ENCODE results near the gene SYTL3. TPM values are rescaled to one million over a fixed set of nuclear protein-coding genes. Genes with fewer than 3 reads are reported as not detected.
"Not testable (repeated sequence)": the region's sequence is repeated elsewhere in the genome, so short reads cannot be mapped to it uniquely, and the experiment has no call there.

Gene SYTL3
- total RNA-seq, 3 donors from 2014 or later: 33.6 to 72.6 (median 38.5) TPM

GRCh38 chr6:158642097-158642601 is 7.7 kb upstream of the SYTL3 start:
- ATAC-seq (no peak), DNase-seq (no peak)
- peak overlapping the region; percentile 98 for H3K4me3 Mint-ChIP-seq
- peaks cover 36% of the 10 kb centered on the region for H3K36me3 Mint-ChIP-seq (ENCODE audit: insufficient read depth)
- H3K27me3 Mint-ChIP-seq (ENCODE audit: low read depth): no peaks in the 10 kb centered on the region
- H3K4me1 Mint-ChIP-seq (ENCODE audit: low read depth): peaks cover 73% of the 10 kb centered on the region
- H3K9me3 Mint-ChIP-seq: no peaks in the 10 kb centered on the region

GRCh38 chr6:158643836-158644230 is 6.0 kb upstream of the SYTL3 start:
- no peaks in the 10 kb centered on the region for H3K9me3 Mint-ChIP-seq
- ATAC-seq (no peak), DNase-seq (no peak)
- peaks cover 78% of the 10 kb centered on the region for H3K4me1 Mint-ChIP-seq (ENCODE audit: low read depth)
- peak overlapping the region; percentile 98 for H3K4me3 Mint-ChIP-seq
- H3K36me3 Mint-ChIP-seq (ENCODE audit: insufficient read depth): peaks cover 30% of the 10 kb centered on the region
- no peaks in the 10 kb centered on the region for H3K27me3 Mint-ChIP-seq (ENCODE audit: low read depth)

GRCh38 chr6:158644231-158645063 is 5.4 kb upstream of the SYTL3 start, which contains the start of gene DYNLT1:
Gene DYNLT1 (minus strand): TSS chr6:158644743. CDS start chr6:158644708, 35 bp downstream.
- H3K36me3 Mint-ChIP-seq (ENCODE audit: insufficient read depth): peaks cover 27% of the 10 kb centered on the region
- H3K27me3 Mint-ChIP-seq (ENCODE audit: low read depth): no peaks in the 10 kb centered on the region
- peak; percentile 66 for ATAC-seq
- H3K4me3 Mint-ChIP-seq: peak within 1 kb of the TSS; percentile 98
- H3K4me1 Mint-ChIP-seq (ENCODE audit: low read depth): peaks cover 78% of the 10 kb centered on the region
- DNase-seq: peak; percentile 83
- H3K9me3 Mint-ChIP-seq: no peaks in the 10 kb centered on the region

GRCh38 chr6:158645064-158646022 is 4.5 kb upstream of the SYTL3 start:
- no peaks in the 10 kb centered on the region for H3K9me3 Mint-ChIP-seq
- H3K4me3 Mint-ChIP-seq: peak overlapping the region; percentile 88
- no peak for DNase-seq
- peaks cover 22% of the 10 kb centered on the region for H3K36me3 Mint-ChIP-seq (ENCODE audit: insufficient read depth)
- no peaks in the 10 kb centered on the region for H3K27me3 Mint-ChIP-seq (ENCODE audit: low read depth)
- peaks cover 76% of the 10 kb centered on the region for H3K4me1 Mint-ChIP-seq (ENCODE audit: low read depth)
- ATAC-seq: no peak

- H3K9me3 Mint-ChIP-seq: no peaks in the 10 kb centered on the region
- ATAC-seq (no peak), DNase-seq (no peak)
- peaks cover 73% of the 10 kb centered on the region for H3K4me1 Mint-ChIP-seq (ENCODE audit: low read depth)
- no peaks in the 10 kb centered on the region for H3K27me3 Mint-ChIP-seq (ENCODE audit: low read depth)
- H3K36me3 Mint-ChIP-seq (ENCODE audit: insufficient read depth): peaks cover 17% of the 10 kb centered on the region
- H3K4me3 Mint-ChIP-seq: peak overlapping the region; percentile 88
Measured at GRCh38 chr6:158646023-158646910, 3.6 kb upstream of the SYTL3 start.

- no peak overlapping the region for H3K4me3 Mint-ChIP-seq
Measured at GRCh38 chr6:158647501-158647900, 2.4 kb upstream of the SYTL3 start.

GRCh38 chr6:158648682-158649131 is 1.1 kb upstream of the SYTL3 start:
- no peaks in the 10 kb centered on the region for H3K9me3 Mint-ChIP-seq
- peaks cover 70% of the 10 kb centered on the region for H3K4me1 Mint-ChIP-seq (ENCODE audit: low read depth)
- peaks cover 11% of the 10 kb centered on the region for H3K36me3 Mint-ChIP-seq (ENCODE audit: insufficient read depth)
- H3K4me3 Mint-ChIP-seq: peak overlapping the region; percentile 85
- ATAC-seq (peak; percentile 18 to 19), DNase-seq (no peak)
- no peaks in the 10 kb centered on the region for H3K27me3 Mint-ChIP-seq (ENCODE audit: low read depth)

More at GRCh38 chr6:158647501-158647900, 2.4 kb upstream of the SYTL3 start:
- ATAC-seq: no peak
- DNase-seq: no peak
- H3K4me1 Mint-ChIP-seq (ENCODE audit: low read depth): peaks cover 65% of the 10 kb centered on the region
- H3K27me3 Mint-ChIP-seq (ENCODE audit: low read depth): no peaks in the 10 kb centered on the region
- peaks cover 9% of the 10 kb centered on the region for H3K36me3 Mint-ChIP-seq (ENCODE audit: insufficient read depth)
- H3K9me3 Mint-ChIP-seq: no peaks in the 10 kb centered on the region

- ATAC-seq; H3K27me3 Mint-ChIP-seq (ENCODE audit: low read depth); H3K9me3 Mint-ChIP-seq; DNase-seq: not testable (repeated sequence)
- Mint-ChIP-seq H3K4me3 (peak overlapping the region; percentile 78), H3K4me1 (ENCODE audit: low read depth) (peaks cover 80% of the 10 kb centered on the region), H3K36me3 (ENCODE audit: insufficient read depth) (peaks cover 36% of the 10 kb centered on the region)
Measured at GRCh38 chr6:158651981-158652737, 2.3 kb downstream of the SYTL3 start.

- DNase-seq (peak; percentile 80), ATAC-seq (peak; percentile 67 to 70)
- no peaks in the 10 kb centered on the region for H3K9me3 Mint-ChIP-seq
- H3K36me3 Mint-ChIP-seq (ENCODE audit: insufficient read depth): peaks cover 36% of the 10 kb centered on the region
- peak overlapping the region; percentile 78 for H3K4me3 Mint-ChIP-seq
- H3K27me3 Mint-ChIP-seq (ENCODE audit: low read depth): no peaks in the 10 kb centered on the region
- H3K4me1 Mint-ChIP-seq (ENCODE audit: low read depth): peaks cover 69% of the 10 kb centered on the region
Measured at GRCh38 chr6:158653577-158654354, 3.9 kb downstream of the SYTL3 start.

GRCh38 chr6:158654498-158654897 is 4.6 kb downstream of the SYTL3 start:
- Mint-ChIP-seq H3K4me3 (peak overlapping the region; percentile 78), H3K27me3 (ENCODE audit: low read depth) (no peaks in the 10 kb centered on the region), H3K4me1 (ENCODE audit: low read depth) (peaks cover 62% of the 10 kb centered on the region), H3K36me3 (ENCODE audit: insufficient read depth) (peaks cover 36% of the 10 kb centered on the region), H3K9me3 (no peaks in the 10 kb centered on the region)
- ATAC-seq (no peak), DNase-seq (no peak)

- Mint-ChIP-seq H3K27me3 (ENCODE audit: low read depth) (no peaks in the 10 kb centered on the region), H3K36me3 (ENCODE audit: insufficient read depth) (peaks cover 36% of the 10 kb centered on the region), H3K9me3 (no peaks in the 10 kb centered on the region), H3K4me3 (peak overlapping the region; percentile 78), H3K4me1 (ENCODE audit: low read depth) (peaks cover 58% of the 10 kb centered on the region)
- DNase-seq (no peak), ATAC-seq (no peak)
Measured at GRCh38 chr6:158654960-158655489, 5.2 kb downstream of the SYTL3 start.
